Renal cortical epithelial cell (primary cell): ENCODE data around the gene ADCY7. TPM values are rescaled to one million over a fixed set of nuclear protein-coding genes. Genes with fewer than 3 reads are reported as not detected.

Experiments used
- DNase-seq: peaks from one replicate; pipeline ENCODE4 v3.0.0-alpha.2; 2011; ENCODE audit warnings: low read depth
- total RNA-seq: library from RNA; depleted of rRNA; stranded (reverse); fragments of >200 nt; gene quantifications from 2 replicates; pipeline ENCODE4 v1.2.3, GENCODE V29; 2014

ADCY7 gene
- total RNA-seq, 1 donor from 2014 or later = 48.8 TPM

GRCh38 chr16:50298591-50299507 lies 32.5 kb downstream of the ADCY7 start:
- no peak for DNase-seq

GRCh38 chr16:50299508-50300105 lies 33.3 kb downstream of the ADCY7 start:
- DNase-seq = no peak

GRCh38 chr16:50300942-50301625 lies 34.7 kb downstream of the ADCY7 start:
- DNase-seq = no peak

GRCh38 chr16:50301626-50302471 lies 35.5 kb downstream of the ADCY7 start:
- DNase-seq = peak; percentile 54

GRCh38 chr16:50302472-50303005 lies 36.2 kb downstream of the ADCY7 start:
- no peak for DNase-seq

- no peak for DNase-seq
Measured at GRCh38 chr16:50303041-50303604, 36.8 kb downstream of the ADCY7 start.

GRCh38 chr16:50303605-50304466 lies 37.5 kb downstream of the ADCY7 start:
- no peak for DNase-seq

- no peak for DNase-seq
Measured at GRCh38 chr16:50304467-50305440, 38.4 kb downstream of the ADCY7 start.

- no peak for DNase-seq
Measured at GRCh38 chr16:50305441-50306061, 39.2 kb downstream of the ADCY7 start.

- no peak for DNase-seq
Measured at GRCh38 chr16:50306287-50306686, 39.9 kb downstream of the ADCY7 start.

- no peak for DNase-seq
Measured at GRCh38 chr16:50308237-50308965, 42.0 kb downstream of the ADCY7 start.

GRCh38 chr16:50309156-50309526 lies 42.8 kb downstream of the ADCY7 start:
- no peak for DNase-seq

GRCh38 chr16:50309527-50310307 lies 43.4 kb downstream of the ADCY7 start:
- DNase-seq = no peak

- no peak for DNase-seq
Measured at GRCh38 chr16:50310308-50311133, 44.2 kb downstream of the ADCY7 start.

- DNase-seq = no peak
Measured at GRCh38 chr16:50311134-50311528, 44.8 kb downstream of the ADCY7 start.

GRCh38 chr16:50311891-50312501 lies 45.6 kb downstream of the ADCY7 start:
- no peak for DNase-seq
